Measurements from ENCODE around the gene BLOC1S2.
A peak's percentile ranks its signal among the peaks of the same experiment; 100 is the strongest.
"Not testable (repeated sequence)": the region's sequence is repeated elsewhere in the genome, so short reads cannot be mapped to it uniquely, and the experiment has no call there.

Gene BLOC1S2

DNA sequence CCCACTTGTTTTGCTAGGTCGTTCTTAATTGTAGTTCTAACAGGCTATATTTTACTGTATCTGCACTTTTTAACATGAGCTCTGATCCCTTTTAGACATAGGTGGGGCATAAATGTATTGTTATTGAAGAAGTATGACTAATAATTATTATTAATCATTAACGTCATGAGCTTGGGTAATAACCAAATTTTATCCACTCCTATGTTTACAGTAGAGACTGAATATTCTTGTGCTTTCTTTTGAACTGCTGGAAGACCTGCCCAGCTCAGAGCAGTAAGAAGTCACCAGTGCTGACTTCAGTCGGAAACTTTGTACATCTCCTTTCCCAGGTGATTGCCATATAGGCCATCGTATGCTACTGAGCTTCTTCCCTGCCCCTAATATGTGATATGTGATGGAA is 24.8 kb upstream of the BLOC1S2 start:
- no peak overlapping the region for H3K4me3 ChIP-seq (replicated peaks in 1 of 2; ENCODE audit: low read depth in 2 of 2, low read length in 2 of 2)
- no peak for DNase-seq (ENCODE audit: low read depth in 2 of 2)
- TF ChIP-seq, protein P1, sequence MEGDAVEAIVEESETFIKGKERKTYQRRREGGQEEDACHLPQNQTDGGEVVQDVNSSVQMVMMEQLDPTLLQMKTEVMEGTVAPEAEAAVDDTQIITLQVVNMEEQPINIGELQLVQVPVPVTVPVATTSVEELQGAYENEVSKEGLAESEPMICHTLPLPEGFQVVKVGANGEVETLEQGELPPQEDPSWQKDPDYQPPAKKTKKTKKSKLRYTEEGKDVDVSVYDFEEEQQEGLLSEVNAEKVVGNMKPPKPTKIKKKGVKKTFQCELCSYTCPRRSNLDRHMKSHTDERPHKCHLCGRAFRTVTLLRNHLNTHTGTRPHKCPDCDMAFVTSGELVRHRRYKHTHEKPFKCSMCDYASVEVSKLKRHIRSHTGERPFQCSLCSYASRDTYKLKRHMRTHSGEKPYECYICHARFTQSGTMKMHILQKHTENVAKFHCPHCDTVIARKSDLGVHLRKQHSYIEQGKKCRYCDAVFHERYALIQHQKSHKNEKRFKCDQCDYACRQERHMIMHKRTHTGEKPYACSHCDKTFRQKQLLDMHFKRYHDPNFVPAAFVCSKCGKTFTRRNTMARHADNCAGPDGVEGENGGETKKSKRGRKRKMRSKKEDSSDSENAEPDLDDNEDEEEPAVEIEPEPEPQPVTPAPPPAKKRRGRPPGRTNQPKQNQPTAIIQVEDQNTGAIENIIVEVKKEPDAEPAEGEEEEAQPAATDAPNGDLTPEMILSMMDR (IDR thresholded peaks at IDR 0.05; ENCODE audit: low read depth, low read length): no peak

DNA sequence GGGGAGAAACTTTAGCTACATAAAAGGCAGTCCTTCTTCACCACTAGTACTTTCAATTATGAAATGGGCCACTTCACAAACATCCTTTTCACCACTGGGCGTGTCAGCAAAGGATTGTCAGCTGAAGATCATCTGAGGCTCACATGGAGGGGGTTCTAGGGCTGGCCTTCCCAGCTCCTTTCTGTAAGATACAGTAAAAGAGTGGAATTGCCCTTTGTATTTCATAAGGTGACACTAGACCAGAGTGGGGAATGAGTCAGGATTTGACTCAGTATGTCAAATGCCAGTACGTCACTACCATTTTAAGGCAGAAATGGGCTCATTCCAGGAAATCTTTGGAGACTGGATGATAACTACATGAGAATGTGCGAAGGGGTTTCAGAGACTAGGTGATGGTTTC is 21.2 kb upstream of the BLOC1S2 start:
- TF ChIP-seq, protein P1 (IDR thresholded peaks at IDR 0.05; ENCODE audit: low read depth, low read length): no peak
- DNase-seq (ENCODE audit: low read depth in 2 of 2): peak; percentile 27 to 80
- no peak overlapping the region for H3K4me3 ChIP-seq (replicated peaks in 1 of 2; ENCODE audit: low read depth in 2 of 2, low read length in 2 of 2)

GRCh38 chr10:100306861-100307260 is 20.4 kb upstream of the BLOC1S2 start:
- no peak for DNase-seq (ENCODE audit: low read depth in 2 of 2)
- TF ChIP-seq, protein P1 (IDR thresholded peaks at IDR 0.05; ENCODE audit: low read depth, low read length): no peak
- no peak overlapping the region for H3K4me3 ChIP-seq (replicated peaks in 1 of 2; ENCODE audit: low read depth in 2 of 2, low read length in 2 of 2)

- TF ChIP-seq, protein P1 (IDR thresholded peaks at IDR 0.05; ENCODE audit: low read depth, low read length): no peak
- DNase-seq (ENCODE audit: low read depth in 2 of 2): no peak
- no peak overlapping the region for H3K4me3 ChIP-seq (replicated peaks in 1 of 2; ENCODE audit: low read depth in 2 of 2, low read length in 2 of 2)
These were observed 17.9 kb upstream of the BLOC1S2 start for GRCh38 chr10:100304414-100304813.

GRCh38 chr10:100303724-100304319 is 17.3 kb upstream of the BLOC1S2 start:
- TF ChIP-seq, protein P1 (IDR thresholded peaks at IDR 0.05; ENCODE audit: low read depth, low read length): peak; percentile 61
- no peak overlapping the region for H3K4me3 ChIP-seq (replicated peaks in 1 of 2; ENCODE audit: low read depth in 2 of 2, low read length in 2 of 2)
- DNase-seq (ENCODE audit: low read depth in 2 of 2): peak; percentile 47 to 50

DNA sequence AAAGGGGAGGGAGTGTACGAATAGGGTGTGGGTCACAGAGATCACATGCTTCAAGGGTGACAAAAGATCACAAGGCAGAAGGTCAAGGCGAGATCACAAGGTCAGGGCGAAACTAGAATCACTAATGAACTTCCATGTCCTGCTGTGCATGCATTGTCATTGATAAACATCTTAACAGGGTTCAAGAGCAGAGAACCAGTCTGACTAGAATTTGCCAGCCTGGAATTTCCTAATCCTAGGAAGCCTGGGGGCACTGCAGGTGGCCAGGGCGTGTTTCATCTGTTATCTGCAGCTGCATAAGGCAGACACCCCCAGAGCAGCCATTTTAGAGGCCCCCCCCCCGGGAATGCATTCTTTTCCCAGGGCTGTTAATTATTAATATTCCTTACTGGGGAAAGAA is 14.6 kb upstream of the BLOC1S2 start:
- DNase-seq (ENCODE audit: low read depth in 2 of 2); H3K4me3 ChIP-seq (replicated peaks in 1 of 2; ENCODE audit: low read depth in 2 of 2, low read length in 2 of 2): not testable (repeated sequence)

- no peak overlapping the region for H3K4me3 ChIP-seq (replicated peaks in 1 of 2; ENCODE audit: low read depth in 2 of 2, low read length in 2 of 2)
- DNase-seq (ENCODE audit: low read depth in 2 of 2): no peak
- TF ChIP-seq, protein P1 (IDR thresholded peaks at IDR 0.05; ENCODE audit: low read depth, low read length): no peak
These were observed 10.8 kb upstream of the BLOC1S2 start for GRCh38 chr10:100297242-100297641.
